WTC11 (cell line): ENCODE results near the gene CYP8B1.

Experiments used
- JUN ChIP-seq: sonication (generic); formaldehyde crosslinking; IDR thresholded peaks from 2 replicates; pipeline ENCODE4 v1.8.0; 2023; ENCODE audit warnings: mild to moderate bottlenecking, missing genetic modification reagents
- NR1H2 ChIP-seq: sonication (generic); formaldehyde crosslinking; IDR thresholded peaks from 2 replicates; pipeline ENCODE4 v1.9.0; 2021; ENCODE audit warnings: mild to moderate bottlenecking, moderate library complexity, missing genetic modification reagents
- PRRX2 ChIP-seq: fragments of 250-450 bp; sonication (Bioruptor Pico); IDR thresholded peaks from 2 replicates; pipeline ENCODE4 v1.8.0; 2021; ENCODE audit warnings: mild to moderate bottlenecking
- SP1 ChIP-seq: sonication (generic); formaldehyde crosslinking; conservative IDR thresholded peaks from 2 replicates; pipeline ENCODE4 v1.8.1; 2022; ENCODE audit warnings: missing genetic modification reagents
- ZNF396 ChIP-seq: fragments of 250-450 bp; sonication (Bioruptor Pico); IDR thresholded peaks from 2 replicates; pipeline ENCODE4 v1.8.0; 2021; ENCODE audit warnings: mild to moderate bottlenecking, moderate library complexity, borderline replicate concordance
- TF ChIP-seq, protein P1 (sequence below): sonication (generic); formaldehyde crosslinking; IDR thresholded peaks from 2 replicates; pipeline ENCODE4 v1.8.1; 2022; ENCODE audit warnings: low read depth, mild to moderate bottlenecking, moderate library complexity, missing genetic modification reagents, borderline replicate concordance
- TF ChIP-seq, protein P2 (sequence below): sonication (generic); formaldehyde crosslinking; IDR thresholded peaks from 2 replicates; pipeline ENCODE4 v1.8.1; 2022; ENCODE audit warnings: missing genetic modification reagents, borderline replicate concordance
- TF ChIP-seq, protein P3 (sequence below): fragments of 200-600 bp; IDR thresholded peaks from 2 replicates; pipeline ENCODE4 v1.8.0; 2022; ENCODE audit warnings: antibody characterized with exemption
- TF ChIP-seq, protein P4 (sequence below): sonication (generic); formaldehyde crosslinking; IDR thresholded peaks from 2 replicates; pipeline ENCODE4 v1.8.1; 2022; ENCODE audit warnings: low read depth, missing genetic modification reagents, borderline replicate concordance

DNA sequence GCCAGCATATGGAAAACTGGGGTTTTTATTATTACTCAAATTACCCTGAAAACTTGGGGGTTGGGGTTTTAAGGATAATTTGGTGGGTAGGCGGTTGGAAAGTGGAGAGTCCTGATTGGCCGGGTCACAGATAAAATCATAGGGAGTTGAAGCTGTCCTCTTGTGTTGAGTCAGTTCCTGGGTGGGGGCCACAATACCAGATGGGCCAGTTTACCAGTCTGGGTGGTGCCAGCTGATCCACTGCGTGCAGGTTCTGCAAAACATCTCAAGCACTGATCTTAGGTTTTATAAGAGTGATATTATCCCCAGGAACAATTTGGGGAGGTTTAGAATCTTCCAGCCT is 25.4 kb upstream of the CYP8B1 start:
- TF ChIP-seq ZNF396 (CRISPR knock-in tag) = no peak
- TF ChIP-seq, protein P1, sequence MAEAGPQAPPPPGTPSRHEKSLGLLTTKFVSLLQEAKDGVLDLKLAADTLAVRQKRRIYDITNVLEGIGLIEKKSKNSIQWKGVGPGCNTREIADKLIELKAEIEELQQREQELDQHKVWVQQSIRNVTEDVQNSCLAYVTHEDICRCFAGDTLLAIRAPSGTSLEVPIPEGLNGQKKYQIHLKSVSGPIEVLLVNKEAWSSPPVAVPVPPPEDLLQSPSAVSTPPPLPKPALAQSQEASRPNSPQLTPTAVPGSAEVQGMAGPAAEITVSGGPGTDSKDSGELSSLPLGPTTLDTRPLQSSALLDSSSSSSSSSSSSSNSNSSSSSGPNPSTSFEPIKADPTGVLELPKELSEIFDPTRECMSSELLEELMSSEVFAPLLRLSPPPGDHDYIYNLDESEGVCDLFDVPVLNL (CRISPR knock-in tag) = no peak
- TF ChIP-seq, protein P2, sequence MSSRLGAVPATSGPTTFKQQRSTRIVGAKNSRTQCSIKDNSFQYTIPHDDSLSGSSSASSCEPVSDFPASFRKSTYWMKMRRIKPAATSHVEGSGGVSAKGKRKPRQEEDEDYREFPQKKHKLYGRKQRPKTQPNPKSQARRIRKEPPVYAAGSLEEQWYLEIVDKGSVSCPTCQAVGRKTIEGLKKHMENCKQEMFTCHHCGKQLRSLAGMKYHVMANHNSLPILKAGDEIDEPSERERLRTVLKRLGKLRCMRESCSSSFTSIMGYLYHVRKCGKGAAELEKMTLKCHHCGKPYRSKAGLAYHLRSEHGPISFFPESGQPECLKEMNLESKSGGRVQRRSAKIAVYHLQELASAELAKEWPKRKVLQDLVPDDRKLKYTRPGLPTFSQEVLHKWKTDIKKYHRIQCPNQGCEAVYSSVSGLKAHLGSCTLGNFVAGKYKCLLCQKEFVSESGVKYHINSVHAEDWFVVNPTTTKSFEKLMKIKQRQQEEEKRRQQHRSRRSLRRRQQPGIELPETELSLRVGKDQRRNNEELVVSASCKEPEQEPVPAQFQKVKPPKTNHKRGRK (CRISPR knock-in tag) = no peak
- TF ChIP-seq, protein P3, sequence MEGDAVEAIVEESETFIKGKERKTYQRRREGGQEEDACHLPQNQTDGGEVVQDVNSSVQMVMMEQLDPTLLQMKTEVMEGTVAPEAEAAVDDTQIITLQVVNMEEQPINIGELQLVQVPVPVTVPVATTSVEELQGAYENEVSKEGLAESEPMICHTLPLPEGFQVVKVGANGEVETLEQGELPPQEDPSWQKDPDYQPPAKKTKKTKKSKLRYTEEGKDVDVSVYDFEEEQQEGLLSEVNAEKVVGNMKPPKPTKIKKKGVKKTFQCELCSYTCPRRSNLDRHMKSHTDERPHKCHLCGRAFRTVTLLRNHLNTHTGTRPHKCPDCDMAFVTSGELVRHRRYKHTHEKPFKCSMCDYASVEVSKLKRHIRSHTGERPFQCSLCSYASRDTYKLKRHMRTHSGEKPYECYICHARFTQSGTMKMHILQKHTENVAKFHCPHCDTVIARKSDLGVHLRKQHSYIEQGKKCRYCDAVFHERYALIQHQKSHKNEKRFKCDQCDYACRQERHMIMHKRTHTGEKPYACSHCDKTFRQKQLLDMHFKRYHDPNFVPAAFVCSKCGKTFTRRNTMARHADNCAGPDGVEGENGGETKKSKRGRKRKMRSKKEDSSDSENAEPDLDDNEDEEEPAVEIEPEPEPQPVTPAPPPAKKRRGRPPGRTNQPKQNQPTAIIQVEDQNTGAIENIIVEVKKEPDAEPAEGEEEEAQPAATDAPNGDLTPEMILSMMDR = no peak
- TF ChIP-seq NR1H2 = no peak
- TF ChIP-seq, protein P4, sequence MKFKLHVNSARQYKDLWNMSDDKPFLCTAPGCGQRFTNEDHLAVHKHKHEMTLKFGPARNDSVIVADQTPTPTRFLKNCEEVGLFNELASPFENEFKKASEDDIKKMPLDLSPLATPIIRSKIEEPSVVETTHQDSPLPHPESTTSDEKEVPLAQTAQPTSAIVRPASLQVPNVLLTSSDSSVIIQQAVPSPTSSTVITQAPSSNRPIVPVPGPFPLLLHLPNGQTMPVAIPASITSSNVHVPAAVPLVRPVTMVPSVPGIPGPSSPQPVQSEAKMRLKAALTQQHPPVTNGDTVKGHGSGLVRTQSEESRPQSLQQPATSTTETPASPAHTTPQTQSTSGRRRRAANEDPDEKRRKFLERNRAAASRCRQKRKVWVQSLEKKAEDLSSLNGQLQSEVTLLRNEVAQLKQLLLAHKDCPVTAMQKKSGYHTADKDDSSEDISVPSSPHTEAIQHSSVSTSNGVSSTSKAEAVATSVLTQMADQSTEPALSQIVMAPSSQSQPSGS (CRISPR knock-in tag) = no peak
- TF ChIP-seq PRRX2 (CRISPR knock-in tag) = no peak
- TF ChIP-seq JUN (CRISPR knock-in tag) = no peak
- TF ChIP-seq SP1 (CRISPR knock-in tag) = no peak
